Transverse colon (tissue), 4 donors: ENCODE data around the gene RETREG3. TPM values are rescaled to one million over a fixed set of nuclear protein-coding genes. Genes with fewer than 3 reads are reported as not detected.

Experiments
- DNase-seq: peaks from one replicate; pipeline ENCODE4 v3.0.0-alpha.2; 2019
- H3K27ac ChIP-seq, 4 donors: fragments of 200-600 bp; sonication (generic); 2 replicates each; pipeline ENCODE4 v1.5.1; 2016 to 2018; ENCODE audit warnings: inconsistent platforms in 4 of 4
- H3K27me3 ChIP-seq: fragments of 200-600 bp; sonication (generic); 2 replicates; pipeline ENCODE4 v1.5.1; 2017; ENCODE audit warnings: inconsistent platforms
- H3K36me3 ChIP-seq, 4 donors: fragments of 200-600 bp; sonication (generic); 2 replicates each; pipeline ENCODE4 v1.5.1; 2017 to 2019; ENCODE audit warnings: inconsistent platforms in 4 of 4
- H3K4me1 ChIP-seq, 4 donors: fragments of 200-600 bp; sonication (generic); 2 replicates each; pipeline ENCODE4 v1.5.1; 2017 to 2020; ENCODE audit warnings: inconsistent platforms in 4 of 4
- H3K4me3 ChIP-seq, 4 donors: fragments of 200-600 bp; sonication (generic); 1 replicate in 1 of 4; 2 replicates in 3 of 4; pipeline versions ENCODE4 v1.5.1 to v1.6.1; 2017 to 2019; ENCODE audit warnings: inconsistent platforms in 4 of 4
- H3K9me3 ChIP-seq, 2 donors: fragments of 200-600 bp; sonication (generic); 2 replicates each; pipeline ENCODE4 v1.5.1; 2017 to 2019; ENCODE audit warnings: inconsistent platforms in 2 of 2
- CTCF ChIP-seq, 5 experiments: fragments of 200-600 bp in 3 of 5; fragments of 450-650 bp in 2 of 5; sonication (generic) in 3 of 5; IDR thresholded peaks; 1 replicate in 2 of 5; 2 replicates in 3 of 5; pipeline ENCODE4 v1.5.1; 2016 to 2017; ENCODE audit warnings: antibody characterized with exemption in 5 of 5, inconsistent platforms in 3 of 5, mild to moderate bottlenecking in 2 of 5, moderate library complexity in 1 of 5
- EP300 ChIP-seq: sonication (generic); formaldehyde crosslinking; IDR thresholded peaks from one replicate; pipeline ENCODE4 v1.6.1; 2017; ENCODE audit warnings: antibody characterized with exemption, low read depth
- POLR2A ChIP-seq: fragments of 450-650 bp; IDR thresholded peaks from one replicate; pipeline ENCODE4 v1.6.1; 2016; ENCODE audit warnings: antibody characterized with exemption, mild to moderate bottlenecking, moderate library complexity
- POLR2AphosphoS5 ChIP-seq, 3 donors: sonication (generic); formaldehyde crosslinking; IDR thresholded peaks; one replicate each; pipeline ENCODE4 v1.6.1; 2016; ENCODE audit warnings: antibody characterized with exemption in 3 of 3
- WGBS, 2 donors: methylation state at CpG; one replicate each; pipeline ENCODE4 v1.1.5; 2018; ENCODE audit warnings: low coverage in 1 of 2; 5-methylcytosine and 5-hydroxymethylcytosine counted together
- in situ Hi-C, 4 donors: fragments of 200-750 bp; cut with MboI; loops; one replicate each; pipeline versions ENCODE4 v1.15.0 to v1.15.1; 2017; ENCODE audit warnings: low sequenced_read_pairs in 3 of 4, low pct_ligation_motif_present in 1 of 4, low pct_unique_long_range_greater_than_20kb in 1 of 4
- intact Hi-C: fragments of 100-400 bp; cut with DNase I; formaldehyde crosslinking; loops from one replicate; pipeline ENCODE4 v1.15.1; 2023; ENCODE audit warnings: low total_unique reads
- total RNA-seq, 4 donors: library from RNA; depleted of rRNA; stranded (reverse); fragments of >200 nt; gene quantifications; one replicate each; pipeline ENCODE4 v1.1.0, GENCODE V29; 2016

Gene RETREG3
- total RNA-seq, 4 donors from 2014 or later: 47.2 to 71.8 (median 59.0) TPM

GRCh38 chr17:42564815-42565522 lies 44.2 kb downstream of the RETREG3 start:
- H3K36me3 ChIP-seq: peaks cover 0 to 19% (median 12%) of the 10 kb centered on the region in 4 donors
- no peaks in the 10 kb centered on the region for H3K9me3 ChIP-seq
- in situ Hi-C loops (no loop called here), intact Hi-C loops (no loop called here)
- 33 to 87% methylated on average over 1 to 15 of the region's 15 CpGs for WGBS, 2 donors
- H3K4me1 ChIP-seq: peaks cover 18 to 50% (median 46%) of the 10 kb centered on the region in 4 donors
- no peak for DNase-seq
- TF ChIP-seq CTCF (IDR thresholded peaks at IDR 0.05): no peak
- H3K4me3 ChIP-seq: no peak overlapping the region
- H3K27me3 ChIP-seq: no peaks in the 10 kb centered on the region
- H3K27ac ChIP-seq: no peak overlapping the region

GRCh38 chr17:42563950-42564349 lies 45.2 kb downstream of the RETREG3 start:
- Histone ChIP-seq H3K9me3 (no peaks in the 10 kb centered on the region), H3K4me1 (peaks cover 18 to 60% (median 52%) of the 10 kb centered on the region in 4 donors), H3K27ac (peak overlapping the region in 3 of 4 donors; percentile 88 to 93 (median 92)), H3K36me3 (peaks cover 0 to 9% (median 4%) of the 10 kb centered on the region in 4 donors), H3K27me3 (no peaks in the 10 kb centered on the region), H3K4me3 (peak overlapping the region in 1 of 4 donors; percentile 92)
- WGBS, 2 donors: 83 to 87% methylated on average over 2 to 9 of the region's 9 CpGs
- TF ChIP-seq POLR2AphosphoS5 (IDR thresholded peaks at IDR 0.05) (no peak), POLR2A (no peak), EP300 (no peak), CTCF (IDR thresholded peaks at IDR 0.05) (no peak)
- in situ Hi-C loops: no loop called here
- no peak for DNase-seq
- intact Hi-C loops: no loop called here

GRCh38 chr17:42563543-42563942 lies 45.6 kb downstream of the RETREG3 start:
- intact Hi-C loops: no loop called here
- no peak for TF ChIP-seq EP300
- no peak for TF ChIP-seq CTCF (IDR thresholded peaks at IDR 0.05)
- TF ChIP-seq POLR2A: no peak
- TF ChIP-seq POLR2AphosphoS5 (IDR thresholded peaks at IDR 0.05): no peak
- H3K9me3 ChIP-seq: no peaks in the 10 kb centered on the region
- in situ Hi-C loops: no loop called here
- no peaks in the 10 kb centered on the region for H3K27me3 ChIP-seq
- peak; percentile 40 for DNase-seq
- peaks cover 18 to 62% (median 52%) of the 10 kb centered on the region in 4 donors for H3K4me1 ChIP-seq
- peak overlapping the region in 2 of 4 donors; percentile 66 to 92 for H3K4me3 ChIP-seq
- H3K36me3 ChIP-seq: peaks cover 0 to 6% (median under 1%) of the 10 kb centered on the region in 4 donors
- WGBS, 2 donors: 32 to 33% methylated on average over 1 of the region's 1 CpG
- H3K27ac ChIP-seq: peak overlapping the region in 3 of 4 donors; percentile 88 to 93 (median 92)

GRCh38 chr17:42563143-42563509 lies 46.0 kb downstream of the RETREG3 start:
- DNase-seq: no peak
- Histone ChIP-seq H3K4me1 (peaks cover 18 to 59% (median 48%) of the 10 kb centered on the region in 4 donors), H3K4me3 (peak overlapping the region in 3 of 4 donors; percentile 66 to 92 (median 86)), H3K36me3 (peaks cover 0 to 6% (median 0%) of the 10 kb centered on the region in 4 donors), H3K9me3 (no peaks in the 10 kb centered on the region), H3K27me3 (no peaks in the 10 kb centered on the region), H3K27ac (peak overlapping the region; percentile 88 to 93 (median 92))
- intact Hi-C loops: no loop called here
- TF ChIP-seq POLR2AphosphoS5 (IDR thresholded peaks at IDR 0.05) (no peak), CTCF (IDR thresholded peaks at IDR 0.05) (no peak), EP300 (no peak), POLR2A (no peak)
- WGBS, 2 donors: 40% methylated on average over 14 of the region's 14 CpGs; no CpG with 5 or more reads in 1 of the 2 donors
- in situ Hi-C loops: no loop called here
